GM12891 (cell line): ENCODE results near the gene IGF2.
A peak's percentile ranks its signal among the peaks of the same experiment; 100 is the strongest.

Experiments
- DNase-seq: peaks from one replicate; pipeline ENCODE4 v3.0.0; 2011; ENCODE audit warnings: low spot score; ENCODE audit not compliant: insufficient read length
- FAIRE-seq: peaks from 2 replicates; lab custom pipeline; 2011; peaks lifted over from hg19 to GRCh38; lab: Jason Lieb, UNC
- PAX5 ChIP-seq: IDR thresholded peaks from 2 replicates; pipeline ENCODE4 v1.6.1; 2011; ENCODE audit warnings: low read length, moderate library complexity, mild to moderate bottlenecking; ENCODE audit not compliant: insufficient read depth, severe bottlenecking
- POLR2A ChIP-seq: IDR thresholded peaks from 2 replicates; pipeline ENCODE4 v1.6.1; 2011; ENCODE audit warnings: low read depth, low read length, control low read depth
- POLR2AphosphoS5 ChIP-seq: IDR thresholded peaks from 2 replicates; pipeline ENCODE4 v1.6.1; 2011; ENCODE audit warnings: low read depth, low read length, control low read depth
- POU2F2 ChIP-seq: IDR thresholded peaks from 2 replicates; pipeline ENCODE4 v1.6.1; 2011; ENCODE audit warnings: low read depth, mild to moderate bottlenecking, control low read depth, low read length, moderate library complexity
- SPI1 ChIP-seq: IDR thresholded peaks from 2 replicates; pipeline ENCODE4 v1.6.1; 2011; ENCODE audit warnings: low read depth, low read length, control low read depth
- TAF1 ChIP-seq: IDR thresholded peaks from 2 replicates; pipeline ENCODE4 v1.6.1; 2011; ENCODE audit warnings: low read depth, low read length, control low read depth

Gene IGF2

DNA sequence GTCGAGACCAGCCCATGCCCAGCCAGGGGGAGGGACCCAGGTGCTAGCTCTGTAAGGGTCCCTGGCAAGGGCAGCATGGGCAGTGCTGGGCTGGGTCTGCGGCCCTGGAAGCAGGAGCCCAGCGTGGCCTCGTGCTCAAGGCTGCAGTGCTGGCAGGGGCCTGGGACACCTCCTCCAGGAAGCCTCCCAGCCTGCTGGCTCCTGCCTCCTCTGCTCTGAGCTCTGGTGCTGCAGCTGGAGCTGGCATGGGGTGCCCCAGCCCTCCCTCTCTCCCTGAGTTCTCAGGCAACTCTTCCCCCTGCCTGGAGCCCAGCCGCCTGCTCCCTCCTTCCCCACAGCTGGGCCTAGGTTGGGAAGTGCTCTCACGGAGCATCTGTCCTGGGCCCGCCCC lies 15.0 kb upstream of the IGF2 start:
- TF ChIP-seq TAF1 = no peak
- TF ChIP-seq SPI1 = no peak
- no peak for TF ChIP-seq PAX5
- TF ChIP-seq POU2F2 = no peak
- TF ChIP-seq POLR2AphosphoS5 = no peak
- no peak for TF ChIP-seq POLR2A
- FAIRE-seq (no peak), DNase-seq (no peak)

DNA sequence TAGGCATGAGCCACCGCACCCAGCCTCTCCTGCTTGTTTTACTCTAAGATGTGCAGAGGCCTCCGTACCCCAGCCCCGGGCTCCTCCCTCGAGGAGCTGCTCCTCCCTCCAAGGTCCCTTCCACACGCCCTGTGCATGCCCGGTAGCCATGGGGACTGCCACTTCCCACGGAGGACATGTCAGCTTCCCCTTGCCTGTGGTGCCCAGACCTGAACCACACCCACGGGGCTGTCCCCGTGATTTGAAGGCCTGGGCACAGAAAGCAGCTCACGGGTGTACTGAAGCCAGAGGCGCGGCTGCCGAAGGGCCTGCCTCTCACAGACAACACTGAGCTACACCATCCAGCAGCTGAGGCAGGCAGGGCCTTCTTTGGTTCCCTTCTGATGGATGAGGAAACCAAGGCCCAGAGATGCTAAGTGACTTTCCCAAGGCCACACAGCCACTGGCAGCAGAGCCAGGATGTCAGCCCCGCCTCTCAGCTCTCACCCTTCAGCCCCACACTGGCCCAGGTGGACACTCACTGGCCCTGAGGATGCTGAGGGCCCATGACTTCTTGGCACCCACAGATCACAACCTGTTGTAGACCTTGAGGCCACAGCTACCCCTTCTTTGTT lies 14.5 kb upstream of the IGF2 start:
- DNase-seq (no peak), FAIRE-seq (no peak)
- no peak for TF ChIP-seq TAF1
- no peak for TF ChIP-seq PAX5
- TF ChIP-seq POLR2A = no peak
- no peak for TF ChIP-seq POLR2AphosphoS5
- TF ChIP-seq SPI1 = no peak
- no peak for TF ChIP-seq POU2F2

DNA sequence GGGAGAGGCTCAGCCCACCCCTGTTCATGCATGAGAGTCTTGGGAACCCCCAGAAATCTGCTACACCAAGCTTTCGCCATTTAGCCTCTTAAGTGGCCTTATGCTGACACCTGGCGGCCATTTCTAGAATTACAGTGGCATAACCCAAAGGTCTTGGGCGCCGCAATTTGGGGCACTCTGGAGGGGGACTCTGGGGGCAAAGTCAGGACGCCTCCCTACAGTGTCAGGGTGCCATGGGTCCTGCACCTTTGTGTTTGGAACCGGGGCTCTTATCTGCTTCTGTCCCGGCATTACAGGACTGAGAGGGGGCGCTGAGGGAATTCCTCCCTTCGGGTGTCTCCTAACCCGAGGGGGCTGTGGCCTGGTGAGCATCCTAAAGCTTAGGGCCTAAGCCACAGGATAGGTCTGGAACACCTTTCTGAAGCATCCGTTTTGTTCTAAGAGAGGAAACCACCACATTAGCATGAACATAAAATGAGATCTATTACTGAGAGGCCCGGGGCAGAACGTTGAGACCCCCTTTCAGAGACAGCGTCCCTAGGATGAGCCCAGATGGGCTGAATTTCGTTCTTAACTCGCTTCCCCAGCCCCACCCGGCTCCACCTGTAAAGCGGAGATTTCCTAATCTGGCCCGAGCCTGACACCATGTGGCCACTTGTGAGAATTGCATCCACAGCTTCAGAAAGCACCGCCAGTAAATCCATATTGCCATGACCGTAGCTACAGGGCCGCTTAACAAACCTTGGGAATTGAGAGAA lies 12.5 kb upstream of the IGF2 start:
- TF ChIP-seq TAF1 (no peak), POU2F2 (no peak), PAX5 (no peak), SPI1 (no peak), POLR2A (no peak), POLR2AphosphoS5 (no peak)
- peak; percentile 77 for FAIRE-seq
- DNase-seq = peak; percentile 86

- FAIRE-seq = no peak
- no peak for DNase-seq
- TF ChIP-seq PAX5 (no peak), TAF1 (no peak), POLR2A (no peak), POLR2AphosphoS5 (no peak), SPI1 (no peak), POU2F2 (no peak)
Observed at GRCh38 chr11:2149864-2150847, 11.0 kb upstream of the IGF2 start.

DNA sequence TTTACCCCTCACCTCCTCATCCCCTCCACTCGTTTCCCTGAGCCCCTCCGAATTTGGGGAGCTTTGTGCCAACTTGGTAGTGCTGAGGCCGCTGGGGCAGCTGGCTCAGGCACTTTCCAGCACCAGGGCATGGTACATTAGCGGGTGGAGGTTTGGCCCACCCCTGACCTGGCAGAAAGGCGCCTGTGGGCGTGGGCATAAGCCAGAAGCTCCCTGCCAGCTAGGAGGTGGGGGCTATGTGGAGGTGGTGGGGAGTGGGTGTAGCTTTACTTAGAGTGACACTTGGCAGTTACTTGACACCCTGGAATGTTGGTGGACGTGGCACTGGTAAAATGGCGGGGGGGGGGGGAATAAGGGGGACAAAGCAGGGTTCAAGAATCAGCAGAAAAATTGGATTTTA lies 10.3 kb upstream of the IGF2 start:
- TF ChIP-seq SPI1 = no peak
- no peak for TF ChIP-seq POLR2A
- no peak for TF ChIP-seq TAF1
- TF ChIP-seq POLR2AphosphoS5 = no peak
- TF ChIP-seq PAX5 = no peak
- TF ChIP-seq POU2F2 = no peak
- DNase-seq = no peak
- FAIRE-seq = no peak

DNA sequence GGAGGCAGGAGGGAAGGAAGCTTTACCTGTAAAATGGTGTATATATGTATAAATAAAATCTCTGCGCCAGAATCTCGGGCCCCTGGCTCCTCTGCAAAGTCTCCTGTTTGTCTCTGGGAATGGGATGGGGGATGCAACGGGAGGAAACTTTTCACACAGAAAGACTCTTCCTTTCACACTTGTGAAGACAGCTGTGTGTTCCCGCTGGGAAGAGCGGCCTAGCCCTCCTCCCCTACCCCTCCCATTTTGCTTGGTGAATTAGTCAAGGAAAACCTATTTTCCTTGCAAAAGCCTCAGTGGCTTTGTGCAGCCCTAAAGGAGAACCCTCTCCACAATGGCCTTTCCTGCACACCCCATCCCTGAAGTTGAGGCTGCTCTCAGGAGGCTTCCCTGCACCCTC lies 9.4 kb upstream of the IGF2 start:
- no peak for TF ChIP-seq POU2F2
- TF ChIP-seq PAX5 = no peak
- TF ChIP-seq POLR2AphosphoS5 = no peak
- TF ChIP-seq SPI1 = no peak
- TF ChIP-seq POLR2A = no peak
- no peak for TF ChIP-seq TAF1
- FAIRE-seq (no peak), DNase-seq (no peak)

DNA sequence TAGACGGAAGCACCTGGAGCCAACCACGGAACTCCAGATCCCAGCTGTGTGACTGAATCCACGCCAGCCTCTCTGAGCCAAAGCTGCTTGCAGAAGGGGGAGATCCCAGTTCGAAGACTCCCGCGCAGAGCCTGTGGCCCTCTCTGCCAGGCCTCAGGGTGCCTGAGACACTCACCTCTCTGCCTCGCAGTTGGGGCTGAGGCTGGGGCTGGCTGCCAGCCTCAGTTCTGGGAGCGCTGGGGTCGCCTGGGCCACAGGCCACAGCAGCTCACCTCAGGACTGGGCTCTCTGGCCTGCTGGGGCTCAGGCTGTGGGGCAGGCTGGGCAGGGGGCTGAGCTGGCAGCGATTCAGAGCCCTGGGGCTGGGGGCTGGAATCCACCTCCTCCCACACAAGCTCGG lies 8.2 kb upstream of the IGF2 start:
- TF ChIP-seq POU2F2 (no peak), PAX5 (no peak), POLR2A (no peak), POLR2AphosphoS5 (no peak), TAF1 (no peak)
- DNase-seq (no peak), FAIRE-seq (no peak)

GRCh38 chr11:2146051-2146450 lies 6.9 kb upstream of the IGF2 start:
- TF ChIP-seq POU2F2 = no peak
- no peak for TF ChIP-seq SPI1
- no peak for TF ChIP-seq POLR2AphosphoS5
- TF ChIP-seq TAF1 = no peak
- no peak for TF ChIP-seq POLR2A
- no peak for TF ChIP-seq PAX5
- DNase-seq (no peak), FAIRE-seq (no peak)

DNA sequence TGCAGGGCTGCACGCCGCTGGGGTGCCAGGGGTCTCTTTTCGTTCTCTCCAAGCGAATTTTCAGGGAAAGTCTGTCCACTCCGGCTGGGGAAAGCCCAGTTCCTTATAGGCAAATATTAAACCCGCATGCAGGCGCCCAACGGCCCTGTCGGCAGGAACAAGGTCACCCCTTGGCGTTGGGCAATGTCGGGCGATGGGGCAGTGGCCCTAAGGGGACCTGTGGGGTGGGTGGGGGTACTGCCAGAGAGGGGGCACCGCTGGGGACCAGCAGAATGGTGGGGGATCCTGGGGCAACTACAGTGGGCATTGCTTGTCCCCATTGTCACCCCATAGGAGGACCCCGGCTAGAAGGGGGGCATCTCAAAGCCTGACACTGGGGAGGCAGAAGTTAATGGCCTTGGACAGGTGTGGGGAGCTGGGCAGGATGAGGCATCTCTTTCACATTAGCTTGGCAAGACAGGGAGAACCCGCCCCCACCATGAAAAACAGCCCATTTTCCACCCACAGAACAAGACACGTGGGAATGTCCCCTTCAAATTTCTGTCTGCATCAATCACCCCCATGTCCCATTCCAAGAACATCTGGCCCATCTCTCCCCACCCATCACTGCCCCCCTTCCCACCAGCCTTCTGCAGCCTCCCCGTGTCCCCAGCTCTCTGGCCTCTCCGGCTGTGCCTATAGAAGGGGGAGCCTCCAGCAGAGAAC lies 5.5 kb upstream of the IGF2 start:
- FAIRE-seq (no peak), DNase-seq (no peak)
- no peak for TF ChIP-seq POLR2A
- TF ChIP-seq SPI1 = no peak
- TF ChIP-seq TAF1 = no peak
- no peak for TF ChIP-seq POU2F2
- no peak for TF ChIP-seq PAX5
- TF ChIP-seq POLR2AphosphoS5 = no peak
